Stimulated activated CD4-positive, alpha-beta T cell treated with anti-CD3 and anti-CD28 coated beads, TNF-alpha, amount 100 ng/mL, for 24 hours (primary cell): ENCODE results near the gene CD1D.
A peak's percentile ranks its signal among the peaks of the same experiment; 100 is the strongest.
"Not testable (repeated sequence)": the region's sequence is repeated elsewhere in the genome, so short reads cannot be mapped to it uniquely, and the experiment has no call there.

Experiments used
- DNase-seq, 3 experiments: peaks; one replicate each; pipeline ENCODE4 v3.0.0-alpha.2; 2020; ENCODE audit warnings: low read depth in 3 of 3

The CD1D gene

DNA sequence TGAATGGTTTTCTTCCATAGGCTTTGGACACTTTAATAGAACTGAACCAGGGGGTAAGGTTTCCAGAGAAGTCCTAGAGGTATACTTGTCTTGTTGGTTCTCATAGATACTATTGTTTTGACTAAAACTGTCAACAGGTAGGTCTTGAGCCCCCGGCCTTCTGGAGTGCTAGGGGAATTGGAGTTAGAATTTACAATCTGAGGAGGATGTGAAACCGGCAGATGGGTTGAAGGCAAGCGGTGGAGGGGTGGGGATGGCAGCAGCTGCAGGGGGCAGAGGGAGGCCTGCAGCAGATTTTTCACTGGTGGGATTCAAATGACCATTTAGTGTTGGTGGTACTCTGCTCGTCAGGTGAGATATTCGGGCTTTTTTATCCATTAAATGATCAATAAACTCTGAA lies 4.3 kb upstream of the CD1D start:
- DNase-seq = no peak

- not testable (repeated sequence) for DNase-seq
Observed at GRCh38 chr1:158176849-158177699, 3.6 kb upstream of the CD1D start.

- peak in 2 of 3 experiments; percentile 4 to 25 for DNase-seq
Observed at GRCh38 chr1:158177700-158178450, 2.8 kb upstream of the CD1D start.

DNA sequence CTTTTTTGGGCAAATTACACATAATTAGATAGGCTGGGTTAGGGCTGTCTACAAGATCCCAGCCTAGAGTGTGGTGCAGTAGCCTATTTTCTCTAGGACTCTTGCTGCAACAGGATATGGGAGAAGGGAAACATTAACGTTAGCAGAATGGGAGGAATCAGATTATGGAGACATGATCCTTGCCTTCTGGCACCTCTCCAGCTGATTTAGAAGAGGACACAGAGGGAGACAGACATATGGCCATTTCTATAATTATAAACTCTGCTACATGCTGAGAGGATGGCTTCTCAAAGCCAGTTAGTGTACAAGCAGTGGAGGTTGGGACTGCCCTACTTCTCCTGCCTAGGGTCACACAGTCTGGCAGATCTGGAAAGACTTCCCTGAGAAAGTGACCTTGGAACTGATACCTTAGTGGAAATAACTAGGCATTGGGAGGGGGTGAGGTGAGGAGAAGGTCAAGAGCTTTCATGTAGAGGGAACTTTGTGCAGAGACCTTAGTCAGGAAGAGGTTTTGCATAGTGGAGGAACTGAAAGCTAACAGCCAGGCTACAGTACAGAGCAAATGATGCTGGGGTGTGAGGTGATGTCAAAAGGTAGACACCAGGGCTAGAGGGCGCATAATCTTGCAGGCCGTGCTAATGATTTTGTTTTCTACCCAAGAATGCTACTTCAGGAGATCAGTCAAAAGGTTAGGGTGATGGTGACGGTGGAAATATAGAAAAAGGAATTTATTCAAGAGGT lies 1.2 kb upstream of the CD1D start:
- DNase-seq = no peak

DNA sequence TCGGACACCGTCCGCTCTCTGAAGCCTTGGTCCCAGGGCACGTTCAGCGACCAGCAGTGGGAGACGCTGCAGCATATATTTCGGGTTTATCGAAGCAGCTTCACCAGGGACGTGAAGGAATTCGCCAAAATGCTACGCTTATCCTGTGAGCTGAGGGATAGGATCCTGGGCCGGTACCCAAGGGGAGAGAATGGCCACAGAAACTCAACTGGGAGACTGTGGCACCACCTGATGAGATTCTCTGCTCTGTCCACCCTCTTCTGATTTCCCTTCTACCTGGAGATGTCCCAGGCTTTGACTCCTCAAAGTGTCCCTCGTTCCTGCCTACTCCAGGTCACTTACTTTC lies 855 bp downstream of the CD1D start:
- DNase-seq = no peak

GRCh38 chr1:158185770-158186169 lies 5.1 kb downstream of the CD1D start:
- no peak for DNase-seq

DNA sequence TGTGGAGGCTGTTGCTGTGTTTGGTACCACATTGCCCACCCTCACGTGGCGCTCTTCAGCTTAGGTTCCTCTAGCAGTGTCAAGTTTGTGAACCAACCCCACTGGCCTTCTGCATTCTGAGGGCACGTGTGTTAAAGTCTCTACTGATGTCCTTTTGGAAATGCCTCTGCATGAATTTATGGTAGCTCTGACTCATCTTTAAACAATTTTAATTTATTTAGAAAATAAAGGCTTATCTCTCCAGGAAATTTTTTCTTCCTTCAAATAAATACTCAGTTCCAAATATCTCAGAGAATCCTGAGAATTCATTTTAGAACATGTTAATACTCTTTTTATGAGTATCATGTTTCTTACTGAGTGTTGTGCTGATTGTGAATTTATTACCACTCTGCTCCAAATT lies 5.5 kb downstream of the CD1D start:
- DNase-seq = no peak

- no peak for DNase-seq
Observed at GRCh38 chr1:158188611-158189010, 7.9 kb downstream of the CD1D start.

- no peak for DNase-seq
Observed at GRCh38 chr1:158189624-158190023, 8.9 kb downstream of the CD1D start.

DNA sequence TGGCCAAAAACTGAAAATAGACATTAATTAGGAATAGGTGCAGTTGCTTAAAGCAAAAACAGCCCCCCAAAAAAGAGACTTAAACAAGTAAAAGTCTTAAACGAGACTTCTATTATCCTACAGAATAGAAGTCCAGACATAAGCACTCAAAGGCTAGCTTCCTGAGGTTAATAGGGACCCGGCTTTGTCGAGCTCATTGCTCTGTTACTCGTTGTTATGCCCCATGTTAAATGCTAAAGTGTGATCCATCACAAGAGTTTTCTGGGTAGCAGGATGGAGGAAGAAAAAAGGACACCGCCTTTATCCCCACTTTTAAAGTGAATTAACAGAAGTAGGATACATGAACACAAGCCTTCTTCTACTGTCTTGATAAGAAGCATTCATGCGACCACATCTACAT lies 10.6 kb downstream of the CD1D start:
- no peak for DNase-seq

DNA sequence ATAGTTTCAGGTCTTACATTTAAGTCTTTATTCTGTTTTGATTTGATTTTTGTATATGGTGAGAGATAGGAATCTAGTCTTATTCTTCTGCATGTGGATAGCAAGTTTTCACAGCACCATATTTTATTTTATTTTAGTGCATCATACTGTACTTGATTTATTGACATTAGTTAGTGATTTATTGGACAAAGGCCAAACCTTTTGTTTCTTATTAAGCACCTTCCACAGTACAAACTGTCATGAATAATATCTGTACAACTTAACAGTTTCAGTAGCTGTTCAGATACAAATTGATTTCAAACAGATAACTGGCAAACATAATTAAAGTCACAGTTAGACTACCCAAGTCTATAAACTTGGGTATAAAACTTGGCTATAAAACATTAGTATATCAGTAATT lies 15.8 kb downstream of the CD1D start:
- DNase-seq = no peak

GRCh38 chr1:158199849-158200248 lies 19.2 kb downstream of the CD1D start:
- DNase-seq = no peak

- DNase-seq = no peak
Observed at GRCh38 chr1:158200527-158200926, 19.8 kb downstream of the CD1D start.

DNA sequence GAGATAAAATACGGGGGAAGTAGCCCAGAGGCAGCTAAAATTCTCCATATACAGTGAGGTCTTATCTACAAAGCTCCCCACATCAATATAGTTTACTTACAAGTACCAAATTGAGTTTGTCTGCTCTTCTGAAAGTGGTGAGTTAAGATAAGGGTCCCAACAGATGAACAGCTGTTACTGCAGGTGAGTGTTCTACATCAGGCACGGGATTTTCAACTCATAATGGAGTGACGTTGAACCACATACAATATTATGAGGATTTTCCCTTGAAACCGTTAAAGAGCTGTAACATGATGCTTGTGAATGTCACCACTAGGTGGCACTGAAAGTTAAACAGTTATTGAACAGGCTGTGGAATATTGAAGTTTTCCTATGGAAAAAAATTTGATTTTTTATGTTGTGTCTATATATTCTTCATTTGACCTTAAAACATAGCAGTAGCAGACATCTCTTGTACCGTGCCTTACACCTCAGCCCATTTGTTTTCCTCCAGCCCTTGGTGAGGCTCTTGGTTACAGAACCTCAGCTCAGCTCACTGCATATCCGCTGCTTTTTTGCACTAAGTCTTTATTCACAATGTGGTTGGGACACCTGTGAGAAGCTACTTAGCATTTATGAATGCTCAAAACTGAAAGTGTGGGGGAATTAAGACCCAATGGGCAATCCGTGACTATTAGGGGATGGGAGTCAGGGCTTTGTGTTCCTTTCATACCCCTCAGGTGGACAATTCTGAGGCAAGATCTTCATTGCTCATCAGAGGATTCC lies 23.2 kb downstream of the CD1D start:
- DNase-seq = peak in 1 of 3 experiments; percentile 4

- DNase-seq = no peak
Observed at GRCh38 chr1:158204458-158204827, 23.7 kb downstream of the CD1D start.

- no peak for DNase-seq
Observed at GRCh38 chr1:158208586-158209116, 28.0 kb downstream of the CD1D start.

DNA sequence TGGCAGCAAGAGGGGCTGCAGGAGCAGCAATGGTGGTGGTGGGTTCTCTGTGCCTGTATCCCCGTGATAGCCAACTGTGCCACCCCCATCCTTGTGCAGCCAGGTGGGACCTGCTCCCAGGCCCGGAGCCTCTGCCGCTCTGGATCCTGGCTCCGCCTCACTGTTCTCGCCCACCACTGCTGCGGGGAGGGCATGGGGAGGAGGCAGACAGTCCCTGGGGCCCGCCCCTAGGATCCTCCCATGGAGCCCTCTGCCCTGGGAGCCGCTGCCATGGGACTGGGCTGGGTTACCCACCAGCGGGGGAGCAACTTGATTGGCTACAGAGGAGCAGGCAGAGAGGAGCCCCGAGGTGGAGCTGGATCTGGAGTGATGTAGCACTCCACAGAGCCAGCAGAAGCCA lies 31.6 kb downstream of the CD1D start:
- DNase-seq = no peak

- DNase-seq = not testable (repeated sequence)
Observed at GRCh38 chr1:158223445-158223844, 42.8 kb downstream of the CD1D start.

- DNase-seq = no peak
Observed at GRCh38 chr1:158227904-158228623, 47.4 kb downstream of the CD1D start.
